Naive thymus-derived CD4-positive, alpha-beta T cell (primary cell): ENCODE results near the gene ZNF532. TPM values are rescaled to one million over a fixed set of nuclear protein-coding genes. Genes with fewer than 3 reads are reported as not detected.

Experiments used
- ATAC-seq: fragments of 150-1000 bp; cut with Tn5 transposase; 2 replicates; pipeline ENCODE4 v1.10.0; 2021; ENCODE audit warnings: mild to moderate bottlenecking, moderate library complexity
- CTCF ChIA-PET: fragments of 350-600 bp; sonication (Branson Sonifier 250); formaldehyde crosslinking; loops from one replicate; lab custom pipeline; 2021; ENCODE audit warnings: antibody characterized with exemption; lab: Charles Lee
- POLR2A ChIA-PET: fragments of 350-600 bp; sonication (Branson Sonifier 250); formaldehyde crosslinking; loops from one replicate; lab custom pipeline; 2021; ENCODE audit warnings: antibody characterized with exemption, inconsistent platforms; lab: Charles Lee
- DNase-seq, 9 donors: peaks; one replicate each; pipeline versions ENCODE4 v3.0.0 to v3.0.0-alpha.2; 2020 to 2022; ENCODE audit warnings: mixed read lengths in 1 of 9
- H3K27ac ChIP-seq: one replicate; pipeline ENCODE4 v1.7.0; 2013; ENCODE audit warnings: mild to moderate bottlenecking, low read depth, low read length, moderate library complexity
- H3K27me3 ChIP-seq, 2 donors: one replicate each; pipeline ENCODE4 v1.7.0; 2013; ENCODE audit warnings: low read length in 2 of 2, mild to moderate bottlenecking in 2 of 2, moderate library complexity in 2 of 2; ENCODE audit not compliant: control insufficient read depth in 2 of 2, insufficient read depth in 2 of 2
- H3K36me3 ChIP-seq, 3 experiments: 1 replicate in 2 of 3; 2 replicates in 1 of 3; pipeline ENCODE4 v1.7.0; 2013; ENCODE audit warnings: low read length in 3 of 3, mild to moderate bottlenecking in 3 of 3, moderate library complexity in 1 of 3; ENCODE audit not compliant: insufficient read depth in 3 of 3, control insufficient read depth in 2 of 3
- H3K4me1 ChIP-seq, 2 donors: one replicate each; pipeline ENCODE4 v1.7.0; 2013; ENCODE audit warnings: low read length in 2 of 2, mild to moderate bottlenecking in 2 of 2, moderate library complexity in 1 of 2; ENCODE audit not compliant: control insufficient read depth in 2 of 2, insufficient read depth in 2 of 2
- H3K4me3 ChIP-seq: 2 replicates; pipeline ENCODE4 v1.7.0; 2013; ENCODE audit warnings: mild to moderate bottlenecking, low read length
- H3K9me3 ChIP-seq, 3 experiments: 1 replicate in 2 of 3; 2 replicates in 1 of 3; pipeline ENCODE4 v1.7.0; 2013; ENCODE audit warnings: low read length in 3 of 3; ENCODE audit not compliant: control insufficient read depth in 2 of 3
- H3K27ac Mint-ChIP-seq, 9 donors: one replicate each; pipeline ENCODE4 v1.8.0; 2020 to 2022; ENCODE audit warnings: mixed read lengths in 9 of 9, mild to moderate bottlenecking in 8 of 9, moderate library complexity in 5 of 9, inconsistent platforms in 2 of 9
- H3K27me3 Mint-ChIP-seq, 5 donors: one replicate each; pipeline ENCODE4 v1.8.0; 2021 to 2022; ENCODE audit warnings: mixed read lengths in 5 of 5, mild to moderate bottlenecking in 1 of 5
- H3K36me3 Mint-ChIP-seq, 5 donors: one replicate each; pipeline ENCODE4 v1.8.0; 2020 to 2022; ENCODE audit warnings: mixed read lengths in 5 of 5, mild to moderate bottlenecking in 3 of 5, inconsistent platforms in 1 of 5
- H3K4me1 Mint-ChIP-seq, 7 donors: one replicate each; pipeline ENCODE4 v1.8.0; 2020 to 2022; ENCODE audit warnings: mixed read lengths in 7 of 7, mild to moderate bottlenecking in 3 of 7, inconsistent platforms in 1 of 7
- H3K4me3 Mint-ChIP-seq, 10 donors: one replicate each; pipeline ENCODE4 v1.8.0; 2020 to 2022; ENCODE audit warnings: mild to moderate bottlenecking in 10 of 10, mixed read lengths in 10 of 10, moderate library complexity in 6 of 10, inconsistent platforms in 2 of 10
- H3K9me3 Mint-ChIP-seq, 11 donors: one replicate each; pipeline ENCODE4 v1.8.0; 2020 to 2022; ENCODE audit warnings: mixed read lengths in 11 of 11, mild to moderate bottlenecking in 4 of 11, inconsistent platforms in 1 of 11, moderate library complexity in 1 of 11
- intact Hi-C, 2 donors: fragments of 100-400 bp; cut with micrococcal nuclease; formaldehyde crosslinking; loops; one replicate each; pipeline ENCODE4 v1.15.1; 2023
- polyA plus RNA-seq, 2 donors: library from polyadenylated mRNA; unstranded; fragments of 300-500 nt; fragmentation: Illumina TruSeq; gene quantifications; one replicate each; pipeline ENCODE4 v1.2.3, GENCODE V29; 2021
- total RNA-seq, 6 experiments: library from RNA in 5 of 6; stranded (reverse) in 5 of 6; gene quantifications; 1 replicate in 5 of 6; 2 replicates in 1 of 6; pipeline ENCODE4 v1.2.3 and lab custom pipeline; 2021 to 2026

The ZNF532 gene
- total and polyA plus RNA-seq, 7 experiments from 2014 or later, result 0.28 to 15.7 (median 13.3) TPM; not detected in 1

DNA sequence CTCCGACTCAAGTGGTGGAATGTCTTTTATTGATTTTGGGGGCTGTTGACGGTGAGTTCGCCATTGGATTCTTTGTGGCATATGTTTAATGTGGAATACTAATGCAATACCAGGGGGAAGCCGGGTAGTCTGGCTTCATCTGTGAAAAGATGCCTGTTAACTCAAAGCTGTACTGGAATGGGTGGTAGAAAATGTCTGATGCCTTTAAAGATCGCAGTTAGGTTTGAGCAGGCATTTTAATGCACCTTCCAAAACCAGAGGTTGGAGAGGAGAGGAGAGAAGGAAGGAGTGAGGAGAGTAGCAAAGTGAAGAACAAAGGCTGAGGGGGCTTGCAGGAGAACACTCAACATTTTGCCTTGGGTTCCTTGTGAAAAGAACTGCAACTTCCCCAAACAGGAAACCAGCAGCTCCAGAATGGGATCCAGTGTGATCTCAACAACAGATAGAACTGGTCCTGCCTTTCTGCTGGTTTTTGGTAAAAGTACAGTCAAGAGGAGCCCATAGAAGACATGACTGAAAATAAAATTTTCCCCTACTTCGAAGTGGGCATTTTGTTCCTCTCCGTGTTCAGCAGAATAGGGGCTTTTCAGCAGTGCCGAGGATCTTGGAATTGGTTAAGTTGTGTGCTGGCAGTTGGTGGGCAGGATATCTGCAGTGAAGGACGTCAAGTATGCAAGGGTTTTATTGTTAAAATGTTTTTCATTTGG is 1.5 kb downstream of the ZNF532 start:
- ATAC-seq, result no peak
- H3K27me3 Mint-ChIP-seq, result peaks cover 61 to 86% (median 71%) of the 10 kb centered on the region in 5 donors
- no peak overlapping the region for H3K27ac Mint-ChIP-seq
- no peaks in the 10 kb centered on the region for H3K36me3 ChIP-seq
- POLR2A ChIA-PET, result no interaction called here
- no peak overlapping the region for H3K4me3 ChIP-seq
- peaks cover 6 to 8% of the 10 kb centered on the region in 2 donors for H3K4me1 ChIP-seq
- H3K4me3 Mint-ChIP-seq, result no peak overlapping the region
- CTCF ChIA-PET, result interaction anchor here (0.6 kb wide), 1 partner anchor 203 kb away, joined by 3 read pairs; no protein-coding TSS in a partner anchor
- no peak for DNase-seq
- no peaks in the 10 kb centered on the region for H3K9me3 ChIP-seq
- no peak overlapping the region for H3K27ac ChIP-seq
- H3K36me3 Mint-ChIP-seq, result peaks cover 0 to 12% (median 0%) of the 10 kb centered on the region in 5 donors
- H3K4me1 Mint-ChIP-seq, result peaks cover 4 to 22% (median 13%) of the 10 kb centered on the region in 7 donors
- H3K9me3 Mint-ChIP-seq, result peaks cover 0 to 11% (median 4%) of the 10 kb centered on the region in 11 donors
- peaks cover 0 to 4% of the 10 kb centered on the region in 2 donors for H3K27me3 ChIP-seq
- intact Hi-C loops, result no loop called here

DNA sequence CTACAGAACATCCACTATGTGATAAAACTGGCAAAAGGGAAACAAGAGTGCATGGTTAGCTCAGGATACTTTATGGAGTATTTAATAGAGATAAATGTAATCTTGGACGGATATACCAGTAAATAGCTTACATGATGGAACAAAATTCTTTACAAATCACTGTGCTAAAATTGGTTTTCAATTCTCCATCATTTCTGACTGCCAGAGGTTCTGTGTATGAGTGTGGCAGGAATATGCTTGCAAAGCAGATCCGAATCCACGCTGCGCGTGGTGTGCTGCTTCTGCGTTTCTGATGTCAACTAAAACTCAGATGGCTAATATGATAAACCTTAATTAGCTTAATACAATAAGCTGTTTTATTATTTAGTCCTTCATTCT is 2.1 kb downstream of the ZNF532 start:
- ChIA-PET POLR2A (no interaction called here), CTCF (interaction anchor here (0.6 kb wide), 1 partner anchor 203 kb away, joined by 3 read pairs; no protein-coding TSS in a partner anchor)
- intact Hi-C loops, result no loop called here
- H3K4me1 ChIP-seq, result peaks cover 6 to 8% of the 10 kb centered on the region in 2 donors
- H3K9me3 ChIP-seq, result no peaks in the 10 kb centered on the region
- H3K27me3 Mint-ChIP-seq, result peaks cover 62 to 85% (median 70%) of the 10 kb centered on the region in 5 donors
- no peak overlapping the region for H3K4me3 ChIP-seq
- no peaks in the 10 kb centered on the region for H3K36me3 ChIP-seq
- peaks cover 0 to 11% (median 4%) of the 10 kb centered on the region in 11 donors for H3K9me3 Mint-ChIP-seq
- peaks cover 0 to 12% (median 0%) of the 10 kb centered on the region in 5 donors for H3K36me3 Mint-ChIP-seq
- H3K27ac ChIP-seq, result no peak overlapping the region
- ATAC-seq (no peak), DNase-seq (no peak)
- H3K4me1 Mint-ChIP-seq, result peaks cover 4 to 22% (median 13%) of the 10 kb centered on the region in 7 donors
- H3K27me3 ChIP-seq, result peaks cover 0 to 4% of the 10 kb centered on the region in 2 donors
- no peak overlapping the region for H3K27ac Mint-ChIP-seq
- no peak overlapping the region for H3K4me3 Mint-ChIP-seq

DNA sequence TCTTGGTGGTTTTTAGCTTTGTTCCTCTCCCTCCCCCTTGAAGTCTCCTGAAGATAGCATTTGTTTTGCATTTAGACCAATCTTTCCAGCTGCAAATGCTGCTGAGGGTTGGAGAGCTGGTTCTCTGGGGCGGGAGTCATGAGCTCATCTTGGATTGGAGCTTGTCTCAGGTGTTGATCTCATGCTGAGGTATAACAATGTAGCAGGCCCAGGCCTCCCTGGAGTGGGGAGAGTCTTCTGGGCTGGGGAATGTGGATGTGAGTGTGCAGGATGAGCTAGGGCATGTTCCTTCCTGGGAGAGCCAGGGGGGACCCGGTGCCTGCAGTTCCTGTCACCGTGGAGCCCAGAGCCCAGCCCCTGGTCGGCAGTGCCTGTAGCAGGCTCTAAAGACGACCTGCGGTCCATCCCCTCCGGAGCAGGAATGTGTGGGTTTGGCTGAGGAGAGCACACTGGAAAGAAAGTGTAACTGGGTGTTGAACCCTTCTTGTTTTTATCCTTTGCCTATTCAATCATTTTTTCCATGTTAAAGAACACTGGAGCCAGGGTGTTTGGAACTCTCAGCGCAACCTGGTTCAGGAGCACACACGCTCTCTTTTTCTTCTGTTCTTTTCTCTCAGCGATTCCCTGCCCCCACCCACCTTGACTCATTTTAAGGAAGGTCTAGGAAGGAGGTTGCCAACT is 2.7 kb downstream of the ZNF532 start:
- Mint-ChIP-seq H3K9me3 (peaks cover 0 to 11% (median 4%) of the 10 kb centered on the region in 11 donors), H3K27ac (no peak overlapping the region), H3K4me1 (peaks cover 4 to 20% (median 13%) of the 10 kb centered on the region in 7 donors), H3K36me3 (peaks cover 0 to 12% (median 0%) of the 10 kb centered on the region in 5 donors), H3K4me3 (no peak overlapping the region), H3K27me3 (peaks cover 60 to 84% (median 66%) of the 10 kb centered on the region in 5 donors)
- ChIA-PET POLR2A (no interaction called here), CTCF (no interaction called here)
- no peak for DNase-seq
- ATAC-seq, result no peak
- Histone ChIP-seq H3K4me3 (no peak overlapping the region), H3K27ac (no peak overlapping the region), H3K4me1 (peaks cover 5 to 8% of the 10 kb centered on the region in 2 donors), H3K9me3 (no peaks in the 10 kb centered on the region), H3K36me3 (no peaks in the 10 kb centered on the region), H3K27me3 (peaks cover 0 to 2% of the 10 kb centered on the region in 2 donors)
- intact Hi-C loops, result no loop called here

DNA sequence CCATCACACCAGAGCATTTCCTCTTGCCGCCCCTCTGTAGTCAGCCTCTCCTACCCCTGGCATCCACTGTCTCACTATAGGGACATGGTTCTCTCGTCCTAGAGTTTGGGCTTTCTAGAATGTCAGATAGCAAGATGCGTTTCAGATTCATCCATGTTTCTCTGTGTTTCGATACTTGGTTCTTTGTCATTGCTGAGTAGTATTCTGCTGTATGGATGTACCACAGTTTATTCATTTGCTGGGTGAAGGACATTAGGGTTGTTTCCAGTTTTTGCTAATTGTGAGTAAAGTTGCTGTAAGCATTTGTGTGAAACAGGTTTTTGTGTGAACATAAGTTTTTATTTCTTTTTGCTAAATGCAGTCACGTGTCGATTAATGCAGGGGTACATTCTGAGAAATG is 3.8 kb downstream of the ZNF532 start:
- peak overlapping the region in 1 of 10 donors; percentile 38 for H3K4me3 Mint-ChIP-seq
- CTCF ChIA-PET, result no interaction called here

GRCh38 chr18:58870130-58870529 is 5.5 kb downstream of the ZNF532 start:
- no peak overlapping the region for H3K4me3 Mint-ChIP-seq
- H3K27ac Mint-ChIP-seq, result no peak overlapping the region
- POLR2A ChIA-PET, result no interaction called here
- DNase-seq (no peak), ATAC-seq (no peak)
- H3K4me1 Mint-ChIP-seq, result peaks cover 0 to 5% (median 1%) of the 10 kb centered on the region in 7 donors
- Histone ChIP-seq H3K4me3 (no peak overlapping the region), H3K4me1 (no peaks in the 10 kb centered on the region), H3K36me3 (no peaks in the 10 kb centered on the region), H3K9me3 (no peaks in the 10 kb centered on the region), H3K27me3 (no peaks in the 10 kb centered on the region), H3K27ac (no peak overlapping the region)
- intact Hi-C loops, result no loop called here
- peaks cover 48 to 73% (median 51%) of the 10 kb centered on the region in 5 donors for H3K27me3 Mint-ChIP-seq
- peaks cover 0 to 12% (median 0%) of the 10 kb centered on the region in 5 donors for H3K36me3 Mint-ChIP-seq
- CTCF ChIA-PET, result no interaction called here
- peaks cover 0 to 11% (median 4%) of the 10 kb centered on the region in 11 donors for H3K9me3 Mint-ChIP-seq

More for the DNA sequence above, 3.8 kb downstream of the ZNF532 start:
- POLR2A ChIA-PET, result no interaction called here
- peaks cover 0 to 8% of the 10 kb centered on the region in 2 donors for H3K4me1 ChIP-seq
- Mint-ChIP-seq H3K27ac (no peak overlapping the region), H3K36me3 (peaks cover 0 to 12% (median 0%) of the 10 kb centered on the region in 5 donors), H3K9me3 (peaks cover 0 to 11% (median 4%) of the 10 kb centered on the region in 11 donors), H3K4me1 (peaks cover 0 to 15% (median 10%) of the 10 kb centered on the region in 7 donors), H3K27me3 (peaks cover 59 to 83% (median 61%) of the 10 kb centered on the region in 5 donors)
- H3K27me3 ChIP-seq, result no peaks in the 10 kb centered on the region
- no peaks in the 10 kb centered on the region for H3K36me3 ChIP-seq
- H3K9me3 ChIP-seq, result no peaks in the 10 kb centered on the region
- no peak overlapping the region for H3K27ac ChIP-seq
- no peak overlapping the region for H3K4me3 ChIP-seq
- intact Hi-C loops, result no loop called here
- ATAC-seq (no peak), DNase-seq (no peak)

DNA sequence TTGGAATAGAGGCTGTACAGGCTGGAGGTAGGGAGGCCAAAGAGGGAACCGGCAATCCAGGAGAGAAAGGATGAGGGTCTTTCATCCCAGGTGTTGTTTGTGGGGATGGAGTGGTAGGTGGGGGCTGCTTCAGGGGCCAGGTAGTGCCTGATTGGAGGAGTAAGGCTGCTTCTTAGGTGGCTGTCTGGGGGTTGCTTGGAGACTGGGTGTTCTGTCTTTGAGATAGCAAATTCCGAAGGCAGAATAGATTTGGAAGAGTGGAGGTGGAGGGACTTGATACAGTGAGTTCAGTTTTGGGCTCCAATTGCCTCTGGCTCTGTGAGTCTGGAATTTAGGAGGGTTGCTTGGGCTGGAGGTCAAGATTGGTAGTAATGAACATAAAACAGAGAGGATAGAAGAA is 5.9 kb downstream of the ZNF532 start:
- H3K27me3 Mint-ChIP-seq, result peaks cover 43 to 73% (median 47%) of the 10 kb centered on the region in 5 donors
- ATAC-seq, result no peak
- no peak overlapping the region for H3K4me3 Mint-ChIP-seq

More for the DNA sequence above, 5.9 kb downstream of the ZNF532 start:
- ChIA-PET CTCF (no interaction called here), POLR2A (no interaction called here)
- intact Hi-C loops, result no loop called here
- Histone ChIP-seq H3K27ac (no peak overlapping the region), H3K4me3 (no peak overlapping the region), H3K4me1 (no peaks in the 10 kb centered on the region), H3K27me3 (no peaks in the 10 kb centered on the region), H3K36me3 (no peaks in the 10 kb centered on the region), H3K9me3 (no peaks in the 10 kb centered on the region)
- peaks cover 0 to 5% (median 0%) of the 10 kb centered on the region in 7 donors for H3K4me1 Mint-ChIP-seq
- DNase-seq, result no peak
- peaks cover 0 to 11% (median 4%) of the 10 kb centered on the region in 11 donors for H3K9me3 Mint-ChIP-seq
- H3K36me3 Mint-ChIP-seq, result peaks cover 0 to 12% (median 0%) of the 10 kb centered on the region in 5 donors
- no peak overlapping the region for H3K27ac Mint-ChIP-seq
